GM21526 (cell line): ENCODE measurements around the gene SEC31B.

Experiments
- ATAC-seq: cut with Tn5 transposase; IDR thresholded peaks from one replicate; pipeline ENCODE4 v1.9.1; 2021; ENCODE audit warnings: moderate library complexity; ENCODE audit not compliant: unreplicated experiment, low FRiP score

Gene SEC31B

GRCh38 chr10:100519311-100520051 is at the start of gene SEC31B:
SEC31B (minus strand) TSS chr10:100519861; CDS start chr10:100516952, 2,909 bp downstream.
- ATAC-seq = no peak

- ATAC-seq = no peak
Observed at GRCh38 chr10:100568912-100569311, 49.3 kb upstream of the SEC31B start.

- ATAC-seq = no peak
Observed at GRCh38 chr10:100567826-100568225, 48.2 kb upstream of the SEC31B start.

- no peak for ATAC-seq
Observed at GRCh38 chr10:100567249-100567648, 47.6 kb upstream of the SEC31B start.

GRCh38 chr10:100566561-100566960 is 46.9 kb upstream of the SEC31B start:
- no peak for ATAC-seq

- no peak for ATAC-seq
Observed at GRCh38 chr10:100565206-100565985, 45.7 kb upstream of the SEC31B start.

- ATAC-seq = peak; percentile 72
Observed at GRCh38 chr10:100562008-100562672, 42.5 kb upstream of the SEC31B start.

- no peak for ATAC-seq
Observed at GRCh38 chr10:100561005-100561404, 41.3 kb upstream of the SEC31B start.

GRCh38 chr10:100560248-100560647 is 40.6 kb upstream of the SEC31B start:
- no peak for ATAC-seq

GRCh38 chr10:100554902-100555301 is 35.2 kb upstream of the SEC31B start:
- ATAC-seq = no peak

GRCh38 chr10:100553929-100554328 is 34.3 kb upstream of the SEC31B start:
- ATAC-seq = no peak

- ATAC-seq = no peak
Observed at GRCh38 chr10:100551738-100552137, 32.1 kb upstream of the SEC31B start.

- ATAC-seq = no peak
Observed at GRCh38 chr10:100551196-100551595, 31.5 kb upstream of the SEC31B start.

- ATAC-seq = no peak
Observed at GRCh38 chr10:100544950-100545349, 25.3 kb upstream of the SEC31B start.

- no peak for ATAC-seq
Observed at GRCh38 chr10:100537475-100537874, 17.8 kb upstream of the SEC31B start.

GRCh38 chr10:100535715-100536353 is 16.2 kb upstream of the SEC31B start, which contains the start of gene HIF1AN:
HIF1AN (plus strand) TSS chr10:100535943; CDS start chr10:100535959, 16 bp downstream.
- ATAC-seq = peak; percentile 93

- ATAC-seq = peak; percentile 6
Observed at GRCh38 chr10:100535338-100535714, 15.7 kb upstream of the SEC31B start.

- ATAC-seq = no peak
Observed at GRCh38 chr10:100534726-100535125, 15.1 kb upstream of the SEC31B start.

- ATAC-seq = no peak
Observed at GRCh38 chr10:100531761-100532160, 12.1 kb upstream of the SEC31B start.

- peak; percentile 52 for ATAC-seq
Observed at GRCh38 chr10:100529475-100530298, 10.0 kb upstream of the SEC31B start, which contains the start of gene NDUFB8. NDUFB8 (minus strand) TSS chr10:100529871; CDS start chr10:100529851, 20 bp downstream.
